T47D (cell line): ENCODE data around the gene CEND1.
"Not testable (repeated sequence)": the region's sequence is repeated elsewhere in the genome, so short reads cannot be mapped to it uniquely, and the experiment has no call there.

ENCODE experiments used
- DNase-seq, 2 experiments: peaks; one replicate each; pipeline versions ENCODE4 v3.0.0 to v3.0.0-alpha.2; 2011 to 2012; ENCODE audit warnings: low read depth in 1 of 2, low spot score in 1 of 2
- JUND ChIP-seq: IDR thresholded peaks from 2 replicates; pipeline ENCODE4 v1.6.1; 2012; ENCODE audit warnings: low read depth
- in situ Hi-C: cut with HindIII; loops from 2 replicates; pipeline ENCODE4 v1.10.0; 2016; ENCODE audit warnings: low sequenced_read_pairs, low pct_unique_long_range_greater_than_20kb

Gene CEND1

GRCh38 chr11:742571-743201, 47.2 kb downstream of the CEND1 start:
- no peak for DNase-seq

DNA sequence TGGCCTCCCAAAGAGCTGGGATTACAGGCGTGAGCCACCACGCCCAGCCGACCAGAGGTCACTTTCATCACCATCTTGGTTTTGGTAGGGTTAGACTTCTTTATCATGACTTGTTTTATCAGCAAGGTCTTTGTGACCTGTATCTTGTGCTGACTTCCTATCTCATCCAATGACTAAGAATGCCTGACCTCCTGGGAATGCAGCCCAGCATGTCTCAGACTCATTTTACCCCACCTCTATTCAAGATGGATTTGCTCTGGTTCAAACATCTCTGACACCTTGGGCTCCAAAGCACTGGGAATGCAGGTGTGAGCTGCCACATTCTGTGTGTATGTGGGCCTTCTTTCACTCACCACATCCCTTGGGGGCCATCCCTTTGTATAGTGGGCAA, 47.7 kb downstream of the CEND1 start:
- TF ChIP-seq JUND, result no peak
- DNase-seq, result no peak
- in situ Hi-C loops, result no loop called here

More at GRCh38 chr11:742571-743201, 47.2 kb downstream of the CEND1 start:
- no peak for TF ChIP-seq JUND
- in situ Hi-C loops, result no loop called here

DNA sequence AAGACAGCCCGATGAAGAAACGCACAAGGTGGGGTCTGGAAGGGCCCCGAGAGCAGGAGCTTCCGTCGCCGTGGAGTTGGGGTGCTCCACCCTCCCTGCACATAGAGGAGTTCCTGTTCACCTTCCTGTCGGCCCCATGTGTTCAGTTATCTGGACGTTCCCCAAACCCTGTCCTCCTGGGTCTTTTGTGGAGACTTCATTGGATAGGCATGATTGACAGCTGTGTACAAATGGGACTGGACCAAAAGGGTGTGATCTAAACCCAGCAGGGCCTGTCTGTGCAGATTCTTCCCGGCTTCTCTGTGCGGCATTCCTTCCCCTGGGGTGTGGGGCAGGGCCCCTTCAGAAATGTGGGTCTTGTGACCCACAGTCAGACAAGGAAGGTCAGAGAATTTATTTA, 52.0 kb downstream of the CEND1 start:
- in situ Hi-C loops, result not testable (repeated sequence)
- peak in 1 of 2 experiments; percentile 84 for DNase-seq

DNA sequence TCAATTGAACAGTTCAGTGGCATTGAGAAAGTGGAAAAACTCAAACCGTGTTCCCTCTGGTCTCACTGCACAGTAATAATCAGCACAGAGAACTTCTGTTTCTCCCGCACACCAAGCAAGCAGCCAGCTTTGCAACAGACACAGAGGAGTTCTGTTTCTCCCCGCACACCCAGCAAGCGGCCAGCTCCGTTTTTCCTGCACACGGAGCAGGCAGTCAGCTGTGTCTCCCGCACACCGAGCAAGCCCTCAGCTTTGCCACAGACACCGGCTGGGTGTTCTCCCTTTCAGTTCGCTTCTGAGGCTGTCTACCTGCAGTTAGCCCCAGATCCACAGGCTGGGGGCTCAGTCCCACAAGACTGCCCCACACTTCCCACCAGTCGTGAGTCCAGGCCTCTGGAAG, 52.5 kb downstream of the CEND1 start:
- DNase-seq, result no peak
- no peak for TF ChIP-seq JUND
- in situ Hi-C loops, result no loop called here
